Lower leg skin (tissue), 4 donors: ENCODE measurements around the gene VPS4B. TPM values are rescaled to one million over a fixed set of nuclear protein-coding genes. Genes with fewer than 3 reads are reported as not detected.

ENCODE experiments used
- DNase-seq, 2 donors: peaks; one replicate each; pipeline ENCODE4 v3.0.0-alpha.2; 2019; ENCODE audit warnings: low spot score in 2 of 2
- H3K4me3 ChIP-seq: fragments of 200-600 bp; sonication (generic); 2 replicates; pipeline ENCODE4 v1.5.1; 2017; ENCODE audit warnings: mild to moderate bottlenecking, low read depth; ENCODE audit not compliant: poor library complexity, severe bottlenecking
- POLR2A ChIP-seq, 2 donors: fragments of 450-650 bp; IDR thresholded peaks; one replicate each; pipeline ENCODE4 v1.6.1; 2016 to 2017; ENCODE audit warnings: antibody characterized with exemption in 2 of 2, mild to moderate bottlenecking in 1 of 2, moderate library complexity in 1 of 2
- WGBS, 2 donors: methylation state at CpG; one replicate each; pipeline ENCODE4 v1.1.5; 2018; 5-methylcytosine and 5-hydroxymethylcytosine counted together
- intact Hi-C: fragments of 100-400 bp; cut with DNase I; formaldehyde crosslinking; loops from one replicate; pipeline ENCODE4 v1.15.0; 2023; ENCODE audit warnings: low total_unique reads
- total RNA-seq, 4 donors: library from RNA; depleted of rRNA; stranded (reverse); fragments of >200 nt; gene quantifications; one replicate each; pipeline ENCODE4 v1.1.0, GENCODE V29; 2016
- TF ChIP-seq, protein P1 (sequence below), 3 donors: fragments of 450-650 bp; IDR thresholded peaks; one replicate each; pipeline ENCODE4 v1.5.1; 2016; ENCODE audit warnings: antibody characterized with exemption in 3 of 3, mild to moderate bottlenecking in 3 of 3, moderate library complexity in 2 of 3

The VPS4B gene
- total RNA-seq, 4 donors from 2014 or later, result 43.6 to 59.6 (median 52.4) TPM

GRCh38 chr18:63356272-63356896 is 65.9 kb downstream of the VPS4B start:
- TF ChIP-seq, protein P1, sequence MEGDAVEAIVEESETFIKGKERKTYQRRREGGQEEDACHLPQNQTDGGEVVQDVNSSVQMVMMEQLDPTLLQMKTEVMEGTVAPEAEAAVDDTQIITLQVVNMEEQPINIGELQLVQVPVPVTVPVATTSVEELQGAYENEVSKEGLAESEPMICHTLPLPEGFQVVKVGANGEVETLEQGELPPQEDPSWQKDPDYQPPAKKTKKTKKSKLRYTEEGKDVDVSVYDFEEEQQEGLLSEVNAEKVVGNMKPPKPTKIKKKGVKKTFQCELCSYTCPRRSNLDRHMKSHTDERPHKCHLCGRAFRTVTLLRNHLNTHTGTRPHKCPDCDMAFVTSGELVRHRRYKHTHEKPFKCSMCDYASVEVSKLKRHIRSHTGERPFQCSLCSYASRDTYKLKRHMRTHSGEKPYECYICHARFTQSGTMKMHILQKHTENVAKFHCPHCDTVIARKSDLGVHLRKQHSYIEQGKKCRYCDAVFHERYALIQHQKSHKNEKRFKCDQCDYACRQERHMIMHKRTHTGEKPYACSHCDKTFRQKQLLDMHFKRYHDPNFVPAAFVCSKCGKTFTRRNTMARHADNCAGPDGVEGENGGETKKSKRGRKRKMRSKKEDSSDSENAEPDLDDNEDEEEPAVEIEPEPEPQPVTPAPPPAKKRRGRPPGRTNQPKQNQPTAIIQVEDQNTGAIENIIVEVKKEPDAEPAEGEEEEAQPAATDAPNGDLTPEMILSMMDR (IDR thresholded peaks at IDR 0.05), result no peak
- TF ChIP-seq POLR2A (IDR thresholded peaks at IDR 0.05), result no peak
- DNase-seq, result no peak
- intact Hi-C loops, result no loop called here
- WGBS, 2 donors, result 53 to 61% methylated on average over 7 of the region's 7 CpGs
- H3K4me3 ChIP-seq, result no peak overlapping the region

- TF ChIP-seq, protein P1 (IDR thresholded peaks at IDR 0.05), result no peak
- TF ChIP-seq POLR2A (IDR thresholded peaks at IDR 0.05), result no peak
- no peak overlapping the region for H3K4me3 ChIP-seq
- WGBS, 2 donors, result 50% methylated on average over 2 of the region's 2 CpGs
- intact Hi-C loops, result no loop called here
- DNase-seq, result no peak
Observed at GRCh38 chr18:63350230-63350629, 72.0 kb downstream of the VPS4B start.

DNA sequence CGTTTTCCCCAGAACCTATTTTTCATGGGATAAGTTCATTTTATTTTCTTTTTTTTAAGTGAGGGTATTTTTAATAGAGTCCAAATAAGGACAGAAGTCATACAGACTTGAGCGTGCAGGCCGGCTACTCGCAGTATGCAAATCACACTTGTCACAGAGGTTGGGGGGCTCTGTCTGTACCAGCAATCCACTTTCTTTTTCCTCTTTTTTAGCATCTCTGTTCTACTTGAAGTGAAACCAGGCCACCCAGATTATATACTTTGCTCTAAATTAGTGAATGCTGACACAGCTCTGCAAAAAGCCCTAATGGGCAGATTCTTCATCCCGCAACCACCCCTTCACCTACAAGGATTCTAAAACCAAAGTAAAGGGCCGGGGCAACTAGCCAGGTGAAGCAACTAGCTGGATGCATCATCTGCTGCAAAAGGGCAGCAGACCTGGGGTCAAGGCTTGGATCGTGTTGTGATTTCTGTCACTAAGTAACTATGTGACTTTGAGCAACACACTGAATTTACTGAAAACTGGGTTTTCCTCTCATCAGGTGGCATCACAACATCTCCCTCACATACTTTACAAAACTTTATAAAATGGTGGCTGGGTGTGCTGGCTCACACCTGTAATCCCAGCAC is 73.7 kb downstream of the VPS4B start:
- intact Hi-C loops, result loop anchor here (10.0 kb wide), 1 partner anchor 76 kb away; the partner anchor contains the start of gene VPS4B
- 96% methylated on average over 7 of the region's 7 CpGs for WGBS, 2 donors
- TF ChIP-seq, protein P1 (IDR thresholded peaks at IDR 0.05), result no peak
- no peak for TF ChIP-seq POLR2A (IDR thresholded peaks at IDR 0.05)
- DNase-seq, result no peak
- H3K4me3 ChIP-seq, result no peak overlapping the region

DNA sequence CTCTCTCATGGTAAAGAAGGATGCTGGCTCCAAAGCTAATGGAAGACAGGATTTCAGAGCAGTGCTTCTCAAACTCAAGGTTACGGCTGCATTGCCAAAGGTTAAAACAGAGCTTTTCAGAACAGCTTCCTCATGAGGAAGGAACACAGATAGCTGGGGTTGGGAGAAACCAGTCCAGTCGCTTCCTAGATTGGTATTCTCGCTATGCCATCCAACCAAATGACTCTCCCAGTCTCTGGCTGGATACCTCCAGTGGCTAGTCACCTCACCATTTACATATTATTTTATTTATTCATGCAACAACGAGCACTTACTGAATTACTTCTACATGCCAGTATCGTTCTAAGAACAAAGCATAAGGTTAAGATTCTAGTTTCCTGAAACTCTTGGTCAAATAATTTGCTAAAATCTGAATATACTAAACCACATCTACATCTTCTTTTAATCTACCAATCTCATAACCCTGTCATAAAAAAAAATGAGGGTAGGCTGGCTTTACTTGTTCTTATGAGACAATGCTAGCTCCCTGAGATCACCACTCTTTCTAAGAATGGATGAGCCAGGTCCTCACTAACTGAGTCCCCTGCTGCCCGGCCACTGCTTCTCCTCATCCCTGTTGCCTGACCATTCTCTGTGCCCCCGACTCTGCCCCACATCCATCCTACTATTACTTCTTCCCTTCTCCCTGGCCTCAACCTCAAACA is 75.6 kb downstream of the VPS4B start:
- DNase-seq, result no peak
- no peak overlapping the region for H3K4me3 ChIP-seq
- intact Hi-C loops, result loop anchor here (10.0 kb wide), 1 partner anchor 78 kb away; the partner anchor contains the start of gene VPS4B
- TF ChIP-seq, protein P1 (IDR thresholded peaks at IDR 0.05), result no peak
- TF ChIP-seq POLR2A (IDR thresholded peaks at IDR 0.05), result no peak
- 59 to 63% methylated on average over 7 of the region's 7 CpGs for WGBS, 2 donors

GRCh38 chr18:63346031-63346430 is 76.2 kb downstream of the VPS4B start:
- peak in 1 of 2 donors; percentile 72 for DNase-seq
- no peak overlapping the region for H3K4me3 ChIP-seq
- no peak for TF ChIP-seq POLR2A (IDR thresholded peaks at IDR 0.05)
- TF ChIP-seq, protein P1 (IDR thresholded peaks at IDR 0.05), result no peak
- 27 to 30% methylated on average over 7 of the region's 7 CpGs for WGBS, 2 donors
- intact Hi-C loops, result loop anchor here (10.0 kb wide), 1 partner anchor 79 kb away; the partner anchor contains the start of gene VPS4B
